Activated naive CD4-positive, alpha-beta T cell treated with anti-CD3 and anti-CD28 coated beads, Interleukin-2, amount 10 ng/mL, durations not matched to agents 7 days and 5 days (primary cell): ENCODE data around the gene STK33.

ENCODE experiments used
- CTCF ChIA-PET: fragments of 350-600 bp; sonication (Branson Sonifier 250); formaldehyde crosslinking; loops from one replicate; lab custom pipeline; 2021; ENCODE audit warnings: antibody characterized with exemption; lab: Charles Lee
- DNase-seq: peaks from one replicate; pipeline ENCODE4 v3.0.0-alpha.2; 2020
- H3K27ac Mint-ChIP-seq: one replicate; pipeline ENCODE4 v1.8.0; 2021; ENCODE audit warnings: mild to moderate bottlenecking, moderate library complexity, mixed read lengths
- H3K27me3 Mint-ChIP-seq: one replicate; pipeline ENCODE4 v1.8.0; 2021; ENCODE audit warnings: mild to moderate bottlenecking, mixed read lengths
- H3K36me3 Mint-ChIP-seq: one replicate; pipeline ENCODE4 v1.8.0; 2021; ENCODE audit warnings: mixed read lengths
- H3K4me1 Mint-ChIP-seq: one replicate; pipeline ENCODE4 v1.8.0; 2021; ENCODE audit warnings: mixed read lengths
- H3K4me3 Mint-ChIP-seq: one replicate; pipeline ENCODE4 v1.8.0; 2021; ENCODE audit warnings: mild to moderate bottlenecking, moderate library complexity, mixed read lengths
- H3K9me3 Mint-ChIP-seq: one replicate; pipeline ENCODE4 v1.8.0; 2021; ENCODE audit warnings: mixed read lengths

Gene STK33

GRCh38 chr11:8544807-8545206 is 49.2 kb downstream of the STK33 start:
- Mint-ChIP-seq H3K9me3 (no peaks in the 10 kb centered on the region), H3K36me3 (no peaks in the 10 kb centered on the region), H3K27me3 (peaks cover 9% of the 10 kb centered on the region), H3K4me1 (no peaks in the 10 kb centered on the region), H3K27ac (no peak overlapping the region), H3K4me3 (no peak overlapping the region)
- CTCF ChIA-PET = no interaction called here
- no peak for DNase-seq

GRCh38 chr11:8543278-8543677 is 50.8 kb downstream of the STK33 start:
- peaks cover 3% of the 10 kb centered on the region for H3K27me3 Mint-ChIP-seq
- H3K4me1 Mint-ChIP-seq = no peaks in the 10 kb centered on the region
- no peak for DNase-seq
- H3K27ac Mint-ChIP-seq = no peak overlapping the region
- no peak overlapping the region for H3K4me3 Mint-ChIP-seq
- no peaks in the 10 kb centered on the region for H3K9me3 Mint-ChIP-seq
- no peaks in the 10 kb centered on the region for H3K36me3 Mint-ChIP-seq
- CTCF ChIA-PET = no interaction called here

- Mint-ChIP-seq H3K4me1 (no peaks in the 10 kb centered on the region), H3K27me3 (peaks cover 3% of the 10 kb centered on the region), H3K9me3 (no peaks in the 10 kb centered on the region), H3K27ac (no peak overlapping the region), H3K36me3 (no peaks in the 10 kb centered on the region), H3K4me3 (no peak overlapping the region)
- CTCF ChIA-PET = no interaction called here
- no peak for DNase-seq
These were observed 52.6 kb downstream of the STK33 start for GRCh38 chr11:8541448-8541847.

- CTCF ChIA-PET = no interaction called here
- Mint-ChIP-seq H3K27ac (no peak overlapping the region), H3K9me3 (no peaks in the 10 kb centered on the region), H3K4me1 (no peaks in the 10 kb centered on the region), H3K36me3 (no peaks in the 10 kb centered on the region), H3K4me3 (no peak overlapping the region), H3K27me3 (peaks cover 3% of the 10 kb centered on the region)
- DNase-seq = no peak
These were observed 60.7 kb downstream of the STK33 start for GRCh38 chr11:8533332-8533731.

GRCh38 chr11:8532475-8532874 is 61.6 kb downstream of the STK33 start:
- peaks cover 3% of the 10 kb centered on the region for H3K27me3 Mint-ChIP-seq
- H3K27ac Mint-ChIP-seq = no peak overlapping the region
- H3K4me3 Mint-ChIP-seq = no peak overlapping the region
- H3K4me1 Mint-ChIP-seq = no peaks in the 10 kb centered on the region
- no peaks in the 10 kb centered on the region for H3K9me3 Mint-ChIP-seq
- DNase-seq = no peak
- CTCF ChIA-PET = no interaction called here
- H3K36me3 Mint-ChIP-seq = no peaks in the 10 kb centered on the region

- no peak for DNase-seq
- H3K9me3 Mint-ChIP-seq = no peaks in the 10 kb centered on the region
- H3K4me3 Mint-ChIP-seq = no peak overlapping the region
- no peaks in the 10 kb centered on the region for H3K36me3 Mint-ChIP-seq
- H3K27me3 Mint-ChIP-seq = peaks cover 3% of the 10 kb centered on the region
- CTCF ChIA-PET = no interaction called here
- H3K27ac Mint-ChIP-seq = no peak overlapping the region
- no peaks in the 10 kb centered on the region for H3K4me1 Mint-ChIP-seq
These were observed 62.0 kb downstream of the STK33 start for GRCh38 chr11:8531982-8532381.

- Mint-ChIP-seq H3K9me3 (no peaks in the 10 kb centered on the region), H3K4me1 (no peaks in the 10 kb centered on the region), H3K4me3 (no peak overlapping the region), H3K36me3 (no peaks in the 10 kb centered on the region), H3K27me3 (peaks cover 3% of the 10 kb centered on the region), H3K27ac (no peak overlapping the region)
- DNase-seq = no peak
- CTCF ChIA-PET = no interaction called here
These were observed 62.7 kb downstream of the STK33 start for GRCh38 chr11:8531312-8531711.

- DNase-seq = no peak
- H3K4me1 Mint-ChIP-seq = no peaks in the 10 kb centered on the region
- peaks cover 3% of the 10 kb centered on the region for H3K27me3 Mint-ChIP-seq
- peaks cover 4% of the 10 kb centered on the region for H3K9me3 Mint-ChIP-seq
- CTCF ChIA-PET = no interaction called here
- H3K27ac Mint-ChIP-seq = no peak overlapping the region
- H3K4me3 Mint-ChIP-seq = no peak overlapping the region
- no peaks in the 10 kb centered on the region for H3K36me3 Mint-ChIP-seq
These were observed 66.1 kb downstream of the STK33 start for GRCh38 chr11:8527939-8528338.

GRCh38 chr11:8523396-8523795 is 70.6 kb downstream of the STK33 start:
- CTCF ChIA-PET = no interaction called here
- H3K9me3 Mint-ChIP-seq = peaks cover 9% of the 10 kb centered on the region
- no peaks in the 10 kb centered on the region for H3K4me1 Mint-ChIP-seq
- no peaks in the 10 kb centered on the region for H3K27me3 Mint-ChIP-seq
- H3K4me3 Mint-ChIP-seq = no peak overlapping the region
- H3K36me3 Mint-ChIP-seq = no peaks in the 10 kb centered on the region
- no peak for DNase-seq
- H3K27ac Mint-ChIP-seq = no peak overlapping the region

GRCh38 chr11:8512547-8512946 is 81.5 kb downstream of the STK33 start:
- Mint-ChIP-seq H3K36me3 (no peaks in the 10 kb centered on the region), H3K27me3 (no peaks in the 10 kb centered on the region), H3K27ac (no peak overlapping the region), H3K4me3 (no peak overlapping the region), H3K9me3 (no peaks in the 10 kb centered on the region), H3K4me1 (no peaks in the 10 kb centered on the region)
- DNase-seq = no peak
- CTCF ChIA-PET = no interaction called here

- Mint-ChIP-seq H3K9me3 (no peaks in the 10 kb centered on the region), H3K4me3 (no peak overlapping the region), H3K4me1 (no peaks in the 10 kb centered on the region), H3K27ac (no peak overlapping the region), H3K27me3 (peaks cover 4% of the 10 kb centered on the region), H3K36me3 (no peaks in the 10 kb centered on the region)
- DNase-seq = no peak
- CTCF ChIA-PET = no interaction called here
These were observed 90.1 kb downstream of the STK33 start for GRCh38 chr11:8503910-8504364.

GRCh38 chr11:8501836-8502235 is 92.2 kb downstream of the STK33 start:
- no peak overlapping the region for H3K4me3 Mint-ChIP-seq
- CTCF ChIA-PET = interaction anchor here (0.7 kb wide), 1 partner anchor 362 kb away, joined by 4 read pairs; no protein-coding TSS in a partner anchor
- no peak overlapping the region for H3K27ac Mint-ChIP-seq
- no peaks in the 10 kb centered on the region for H3K36me3 Mint-ChIP-seq
- H3K9me3 Mint-ChIP-seq = peaks cover 4% of the 10 kb centered on the region
- DNase-seq = no peak
- H3K4me1 Mint-ChIP-seq = no peaks in the 10 kb centered on the region
- peaks cover 4% of the 10 kb centered on the region for H3K27me3 Mint-ChIP-seq

- CTCF ChIA-PET = no interaction called here
- DNase-seq = no peak
- Mint-ChIP-seq H3K27me3 (peaks cover 3% of the 10 kb centered on the region), H3K36me3 (no peaks in the 10 kb centered on the region), H3K4me1 (no peaks in the 10 kb centered on the region), H3K4me3 (no peak overlapping the region), H3K27ac (no peak overlapping the region), H3K9me3 (no peaks in the 10 kb centered on the region)
These were observed 105.6 kb downstream of the STK33 start for GRCh38 chr11:8488395-8488794.

- Mint-ChIP-seq H3K4me1 (no peaks in the 10 kb centered on the region), H3K9me3 (no peaks in the 10 kb centered on the region), H3K27me3 (peaks cover 3% of the 10 kb centered on the region), H3K4me3 (no peak overlapping the region), H3K36me3 (no peaks in the 10 kb centered on the region), H3K27ac (no peak overlapping the region)
- DNase-seq = no peak
- CTCF ChIA-PET = no interaction called here
These were observed 106.8 kb downstream of the STK33 start for GRCh38 chr11:8487261-8487660.

GRCh38 chr11:8484251-8484650 is 109.8 kb downstream of the STK33 start:
- Mint-ChIP-seq H3K4me3 (no peak overlapping the region), H3K27me3 (peaks cover 3% of the 10 kb centered on the region), H3K36me3 (no peaks in the 10 kb centered on the region), H3K4me1 (no peaks in the 10 kb centered on the region), H3K27ac (no peak overlapping the region), H3K9me3 (no peaks in the 10 kb centered on the region)
- DNase-seq = no peak
- CTCF ChIA-PET = no interaction called here

GRCh38 chr11:8480858-8481257 is 113.2 kb downstream of the STK33 start:
- CTCF ChIA-PET = no interaction called here
- Mint-ChIP-seq H3K4me1 (no peaks in the 10 kb centered on the region), H3K36me3 (no peaks in the 10 kb centered on the region), H3K9me3 (no peaks in the 10 kb centered on the region), H3K27ac (no peak overlapping the region), H3K27me3 (no peaks in the 10 kb centered on the region), H3K4me3 (no peak overlapping the region)
- no peak for DNase-seq
